Renal cortex interstitium (tissue), 11 donors: ENCODE measurements around the gene INSC. TPM values are rescaled to one million over a fixed set of nuclear protein-coding genes. Genes with fewer than 3 reads are reported as not detected.

ENCODE experiments used
- DNase-seq, 11 donors: peaks; one replicate each; pipeline ENCODE4 v3.0.0-alpha.2; 2013; ENCODE audit warnings: low read depth in 9 of 11, low spot score in 4 of 11; ENCODE audit errors: extremely low read depth in 1 of 11
- polyA plus RNA-seq, 3 donors: library from polyadenylated mRNA; unstranded; fragments of 120-200 nt; gene quantifications; one replicate each; pipeline ENCODE4 v1.2.1, GENCODE V29; 2013; ENCODE audit not compliant: insufficient read length in 3 of 3

INSC gene
- polyA plus RNA-seq, 3 donors = 0.33 to 1.3 (median 0.62) TPM

DNA sequence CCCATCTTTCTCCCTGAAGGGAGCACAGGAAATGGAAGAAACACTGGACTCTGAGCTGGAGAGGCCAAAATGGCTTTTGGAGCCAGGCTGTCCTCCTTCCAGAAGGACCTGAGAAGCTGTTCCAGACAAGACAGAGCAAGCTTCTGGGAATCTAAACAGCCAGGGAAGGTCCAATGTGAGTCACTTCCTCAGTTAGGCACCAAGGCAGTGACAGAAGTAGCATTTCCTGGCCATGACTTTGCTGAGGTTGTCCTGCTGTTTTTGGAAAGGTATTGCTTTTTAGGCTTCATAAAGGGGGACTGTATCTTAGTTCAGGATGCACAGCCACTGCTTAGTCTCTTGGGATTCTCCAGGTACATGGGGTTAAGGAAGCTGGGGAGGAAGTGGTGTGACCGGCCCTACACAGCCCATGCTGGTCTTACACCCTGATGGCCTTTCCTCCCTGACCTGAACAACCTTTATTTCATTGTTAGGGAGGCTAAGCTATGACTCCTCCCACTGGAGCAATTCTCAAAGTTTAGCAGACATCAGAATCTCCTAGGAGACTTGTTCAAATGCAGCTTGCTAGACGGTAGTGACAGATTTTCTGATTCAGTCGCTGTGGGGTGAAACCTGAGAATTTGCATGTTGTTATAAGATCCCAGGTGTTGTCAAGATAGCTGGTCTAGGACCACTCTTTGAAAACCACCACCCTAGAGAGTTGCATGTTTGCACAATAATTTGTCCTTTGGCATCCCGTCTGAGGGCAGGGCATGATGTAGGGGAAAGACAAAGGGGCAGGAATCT lies 6.8 kb upstream of the INSC start:
- no peak for DNase-seq

DNA sequence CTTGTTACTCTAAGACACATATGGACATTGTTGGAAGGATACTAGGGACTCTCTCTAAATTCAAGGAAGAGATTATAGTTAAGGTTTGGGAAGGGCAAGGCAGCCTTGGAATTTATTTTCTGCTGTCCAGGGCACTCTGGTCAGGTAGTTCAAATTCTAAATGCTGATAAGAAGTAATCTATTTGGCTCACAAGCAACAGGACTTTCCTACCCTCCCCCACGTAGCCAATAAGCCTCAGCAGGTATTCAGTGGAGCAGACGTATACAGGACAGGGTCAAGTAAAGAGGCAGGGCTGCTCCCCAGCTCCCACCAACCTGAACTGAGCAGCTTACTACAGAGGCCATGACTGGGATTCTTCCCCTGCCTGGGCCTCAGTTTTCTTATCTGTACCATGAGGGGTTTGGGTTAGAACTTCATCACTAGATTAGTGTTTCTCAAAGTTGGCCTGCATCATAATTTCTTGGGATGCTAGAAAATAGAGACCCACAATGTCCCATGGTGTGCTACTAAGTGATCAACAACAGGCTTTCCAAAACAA lies 6.1 kb upstream of the INSC start:
- DNase-seq = no peak

DNA sequence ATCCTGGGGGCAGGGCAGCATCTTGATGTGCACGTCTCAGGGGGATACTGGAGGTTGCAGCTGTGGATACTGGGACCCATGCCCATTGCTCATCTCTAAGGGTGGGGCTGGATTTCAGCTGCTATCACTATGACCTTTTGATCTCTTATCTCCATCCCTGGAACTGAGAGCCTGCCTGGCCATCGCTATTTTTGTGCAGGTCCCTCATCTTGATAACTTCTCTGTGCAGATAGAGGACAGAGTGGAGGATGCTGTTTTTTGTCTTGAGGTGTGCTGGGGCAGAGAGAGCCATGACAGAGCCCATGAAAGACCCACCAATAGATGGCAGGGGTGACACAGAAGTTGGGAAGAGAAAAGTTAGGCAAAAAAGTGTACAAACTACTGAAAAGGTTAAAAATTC lies 5.1 kb upstream of the INSC start:
- DNase-seq = no peak

DNA sequence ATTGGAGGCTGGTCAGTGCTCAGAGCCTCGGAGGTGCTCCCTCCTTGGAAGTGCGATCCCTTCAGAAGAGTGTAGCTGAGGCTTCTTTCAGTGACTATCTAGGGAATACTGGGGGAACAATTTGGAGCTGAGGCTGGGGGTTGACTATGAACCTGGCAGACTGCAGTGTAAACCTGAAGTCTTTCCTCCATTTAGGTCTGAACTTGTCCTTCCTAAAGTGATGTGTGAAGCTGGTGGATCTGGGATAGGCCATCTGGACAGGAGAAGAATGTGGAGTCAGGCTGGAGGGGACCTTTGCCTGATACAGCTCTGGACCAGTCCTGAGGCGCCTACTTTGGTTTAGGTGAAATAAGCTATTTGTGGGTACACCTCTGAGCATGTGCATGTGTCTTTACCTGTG lies 3.5 kb upstream of the INSC start:
- DNase-seq = no peak

DNA sequence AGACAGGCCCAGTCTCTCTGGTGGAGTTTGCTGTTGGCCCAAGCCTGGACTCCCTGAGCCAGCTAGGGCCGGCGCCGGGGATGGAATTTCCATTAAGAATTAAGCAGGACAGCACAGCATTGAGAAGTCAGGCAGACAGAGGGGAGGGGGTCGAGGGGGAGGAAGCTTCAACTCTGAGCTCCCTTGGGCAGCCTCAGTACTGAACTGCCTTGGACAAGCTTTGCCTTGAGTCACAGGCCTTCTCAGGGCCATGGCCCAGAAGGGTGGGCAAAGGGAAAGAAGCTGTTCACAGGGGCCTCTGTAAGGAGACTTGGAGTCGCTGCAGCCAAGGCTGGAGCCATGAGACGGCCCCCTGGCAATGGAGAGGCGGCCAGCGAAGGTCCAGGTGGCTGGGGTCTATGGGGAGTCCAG lies 2.6 kb upstream of the INSC start:
- DNase-seq = peak in 1 of 11 donors; percentile 3

DNA sequence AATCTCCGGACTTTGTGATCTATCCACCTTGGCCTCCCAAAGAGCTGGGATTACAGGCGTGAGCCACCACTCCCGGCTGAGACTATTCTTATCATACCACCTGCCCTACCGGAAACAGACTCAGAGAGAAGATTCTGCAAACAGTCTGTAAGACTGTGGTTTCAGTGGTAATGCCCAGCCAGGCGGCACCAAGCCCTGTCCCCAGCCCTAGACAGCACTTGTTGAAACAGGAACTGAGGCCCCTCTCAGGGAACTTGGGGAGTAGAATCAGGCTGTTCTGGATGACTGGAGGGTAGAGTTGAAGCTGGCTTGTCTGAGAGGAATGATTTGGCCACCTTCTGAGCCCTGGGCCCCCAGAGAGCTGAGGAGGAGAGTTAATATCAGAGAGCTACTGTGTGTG lies 1.3 kb upstream of the INSC start:
- no peak for DNase-seq

DNA sequence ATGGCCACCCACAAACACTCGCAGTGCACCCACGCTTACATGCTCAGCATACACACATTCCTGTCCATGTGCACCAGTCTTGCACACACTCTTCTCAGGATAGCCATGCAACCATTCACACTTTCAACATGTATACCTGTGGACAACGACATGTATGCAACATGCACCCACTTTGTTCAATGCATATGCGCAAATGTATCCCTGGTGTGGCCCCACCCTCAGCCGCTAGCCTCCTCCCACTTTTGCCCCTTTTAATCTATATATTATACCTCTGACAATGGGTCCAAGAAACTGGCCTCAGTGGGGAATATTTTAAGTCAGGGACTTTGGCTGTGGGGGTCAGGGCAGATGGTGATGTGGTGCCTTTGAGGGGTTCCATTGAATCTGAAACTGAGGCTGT lies 963 bp downstream of the INSC start:
- no peak for DNase-seq

DNA sequence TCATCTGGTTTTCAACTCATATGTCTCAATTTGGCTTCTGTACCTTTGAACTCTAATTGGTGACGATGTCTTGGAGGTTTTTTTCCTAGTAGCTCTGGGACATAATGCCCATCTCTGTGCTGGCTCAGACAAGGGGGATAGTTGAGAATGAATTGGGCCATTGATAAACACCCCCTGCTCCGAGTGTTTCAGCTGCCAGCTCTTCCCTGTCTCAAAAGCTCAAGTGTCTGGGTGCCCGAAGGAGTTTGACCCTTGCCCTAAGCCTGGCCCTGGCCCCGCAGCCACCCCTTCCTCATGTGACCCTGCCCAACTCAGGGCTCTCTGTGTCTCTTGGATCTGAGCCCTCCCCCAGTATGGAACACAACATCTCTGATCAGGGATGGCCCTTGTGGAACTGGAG lies 3.0 kb downstream of the INSC start:
- no peak for DNase-seq

DNA sequence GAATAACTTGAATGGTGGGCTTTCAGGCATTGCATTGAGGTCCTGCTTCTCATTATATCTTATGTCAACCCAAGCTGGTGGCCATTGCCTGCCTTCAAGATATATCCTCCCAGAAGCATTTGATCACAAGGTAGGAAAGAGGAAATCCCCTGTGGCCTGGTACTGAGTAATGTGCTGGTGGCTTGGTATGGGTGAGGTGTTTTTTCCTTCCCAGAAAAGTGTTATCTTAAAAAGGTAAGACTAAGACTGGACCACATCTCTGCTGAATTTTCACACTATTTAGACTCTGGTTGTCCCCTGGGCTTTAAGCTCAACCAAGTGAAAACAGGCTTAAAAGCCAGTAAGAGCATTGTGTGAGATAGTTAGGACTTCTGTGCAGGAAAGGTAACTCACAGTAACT lies 3.7 kb downstream of the INSC start:
- no peak for DNase-seq

DNA sequence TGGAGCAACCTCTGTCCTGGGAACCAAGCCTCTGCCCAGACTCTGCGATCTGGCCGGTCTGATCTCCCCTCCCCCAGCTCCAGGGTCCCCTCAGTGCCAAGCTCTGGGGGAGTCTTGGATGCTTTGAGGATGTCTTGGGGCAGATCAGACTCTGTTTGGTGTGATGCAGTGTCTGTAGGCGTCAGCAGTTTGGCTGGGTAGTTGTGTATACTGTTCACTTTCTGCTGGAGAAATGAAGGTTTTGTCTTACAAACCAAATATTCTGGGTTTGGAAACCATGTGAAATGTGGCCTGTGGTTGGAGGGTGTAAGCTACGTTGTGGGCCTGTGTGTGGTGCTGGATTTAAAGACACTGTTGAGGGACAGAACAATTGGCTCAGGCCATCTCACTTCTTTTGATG lies 4.6 kb downstream of the INSC start:
- DNase-seq = no peak

DNA sequence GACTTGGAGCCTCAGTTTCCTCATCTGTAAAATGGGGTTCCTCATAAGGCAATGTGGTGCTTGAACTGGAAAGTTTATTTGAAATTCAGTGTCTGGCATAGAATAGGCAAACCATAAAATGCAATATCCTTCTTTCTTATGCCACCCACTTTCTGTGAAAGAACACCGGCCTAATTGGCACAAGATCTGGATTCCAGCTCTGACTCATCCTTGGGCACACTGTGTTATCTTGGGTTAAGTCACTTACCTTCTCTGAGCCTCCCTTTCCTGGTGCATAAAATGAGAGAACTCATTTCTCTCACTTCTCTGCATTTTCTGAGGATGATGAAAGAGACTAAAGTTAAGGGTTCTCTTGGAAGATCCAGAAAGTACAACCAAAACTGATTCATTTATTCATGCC lies 5.1 kb downstream of the INSC start:
- no peak for DNase-seq

DNA sequence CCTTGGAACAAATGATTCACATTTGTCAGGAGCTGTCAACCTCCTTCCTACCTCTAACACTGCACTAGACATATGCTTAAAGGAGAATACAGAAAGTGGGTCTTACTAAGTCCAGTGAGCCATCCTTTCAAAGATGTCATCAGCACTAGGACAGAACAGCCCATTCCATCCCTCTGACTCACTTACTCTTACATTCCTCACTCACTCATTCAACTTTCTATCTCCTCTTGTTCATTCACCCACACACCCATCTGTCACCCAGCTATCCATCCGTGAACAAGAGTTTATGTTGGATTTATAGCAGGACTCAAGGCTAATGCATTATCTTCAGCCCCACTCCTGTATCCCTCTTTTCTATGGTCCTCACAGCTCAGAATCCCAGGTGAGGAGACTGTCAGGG lies 9.1 kb downstream of the INSC start:
- DNase-seq = no peak

DNA sequence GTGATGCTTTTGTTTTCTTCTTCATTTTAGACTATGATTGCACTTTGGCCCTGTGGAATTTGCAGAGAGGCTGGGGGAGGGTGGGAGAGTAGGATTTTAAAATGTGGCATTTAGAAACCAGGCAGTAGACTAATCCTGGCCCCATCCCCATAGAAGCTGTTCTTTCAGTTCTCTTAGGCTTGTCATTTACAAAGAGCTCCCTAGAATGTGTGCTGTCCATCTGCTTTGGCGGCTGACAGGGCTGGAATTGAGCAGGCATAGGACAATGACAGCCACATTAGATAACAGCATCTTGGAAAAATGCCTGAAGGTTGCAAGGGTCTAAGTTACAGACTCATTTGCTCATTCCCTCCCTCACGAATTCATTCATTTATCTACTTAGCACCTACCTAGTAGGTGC lies 9.8 kb downstream of the INSC start:
- no peak for DNase-seq

DNA sequence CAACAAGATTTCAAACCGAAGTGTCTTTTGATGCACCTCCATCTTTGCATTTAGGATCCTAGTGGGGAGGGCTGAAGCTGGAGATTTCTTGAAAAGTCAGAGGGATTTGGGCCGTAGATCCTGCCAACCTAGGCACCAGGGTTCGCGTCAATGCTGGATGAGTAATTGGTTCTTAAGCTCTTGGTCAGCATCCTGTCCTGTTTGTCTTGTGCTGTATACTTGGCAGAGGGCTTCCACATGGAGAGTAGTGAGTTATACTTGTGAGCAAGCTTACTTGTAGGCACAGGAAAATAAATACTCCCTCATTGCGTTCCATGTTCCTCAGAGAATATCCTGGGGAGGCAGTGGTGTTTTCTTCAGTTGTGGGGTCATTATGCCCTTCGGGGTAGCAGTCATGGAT lies 12.6 kb downstream of the INSC start:
- DNase-seq = no peak

DNA sequence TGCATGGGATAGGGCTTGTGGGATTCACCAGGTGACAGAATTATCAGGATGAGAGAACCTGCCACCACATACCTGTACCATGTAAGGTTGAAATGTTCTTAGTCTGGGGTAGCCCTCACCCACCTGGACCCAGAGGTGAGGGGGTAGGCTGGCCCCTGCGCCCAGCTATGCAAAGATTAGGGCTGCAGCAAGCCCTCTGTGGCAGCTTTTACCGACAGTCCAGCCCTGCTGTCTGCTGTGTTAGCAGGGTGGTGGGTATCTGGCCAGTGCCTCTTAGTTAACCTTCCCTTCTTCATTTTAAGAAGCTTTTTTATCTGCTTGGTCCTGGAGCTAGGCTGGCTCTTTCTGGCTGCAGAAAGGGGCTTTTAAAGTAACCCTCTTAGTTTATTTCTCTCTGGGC lies 13.9 kb downstream of the INSC start:
- no peak for DNase-seq

DNA sequence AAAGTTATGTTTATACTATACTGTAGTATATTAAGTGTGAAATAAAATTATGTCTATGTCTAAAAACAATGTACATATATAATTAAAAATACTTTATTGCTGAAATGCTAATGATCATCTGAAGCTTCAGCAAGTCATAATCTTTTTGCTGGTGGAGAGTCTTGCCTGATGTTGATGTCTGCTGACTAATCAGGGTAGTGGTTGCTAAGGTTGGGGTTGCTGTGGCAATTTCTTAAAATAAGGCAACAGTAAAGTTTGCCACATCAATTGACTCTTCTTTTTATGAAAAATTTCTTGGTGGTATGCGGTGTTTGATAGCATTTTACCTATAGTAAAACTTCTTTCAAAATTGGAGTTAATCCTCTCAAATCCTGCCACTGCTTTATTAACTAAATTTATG lies 21.4 kb downstream of the INSC start:
- DNase-seq = no peak

DNA sequence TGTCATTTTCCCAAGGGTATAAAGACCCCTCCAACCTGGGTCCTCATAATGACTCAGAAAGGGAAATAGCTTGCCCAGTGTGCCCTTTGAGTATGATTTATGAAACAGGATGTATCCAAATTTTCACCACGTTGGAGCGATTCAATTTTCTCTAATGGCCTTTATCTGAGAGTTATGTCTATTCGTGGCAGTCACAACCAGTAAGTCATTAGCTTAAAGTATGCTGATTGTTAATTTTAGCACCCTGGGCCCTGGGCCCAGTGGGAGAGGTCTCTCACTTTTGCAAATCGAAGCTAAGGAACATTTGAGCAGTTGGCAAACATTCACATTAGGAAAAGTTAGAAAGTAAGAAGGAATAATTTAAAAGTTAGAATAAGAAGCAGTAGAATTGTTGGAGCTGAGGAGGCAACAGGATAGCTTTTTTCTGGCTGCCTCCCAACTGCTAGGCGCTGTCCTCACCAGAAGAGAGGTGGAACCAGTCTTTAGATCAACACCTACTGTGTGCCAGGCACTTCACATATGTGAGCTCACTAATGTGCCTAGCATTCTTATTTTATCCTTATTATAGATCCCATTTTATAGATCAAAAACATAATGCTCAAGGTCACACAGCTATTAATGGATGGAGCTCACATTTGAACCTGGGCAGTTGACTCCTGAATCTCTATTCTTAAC lies 24.5 kb downstream of the INSC start:
- no peak for DNase-seq

DNA sequence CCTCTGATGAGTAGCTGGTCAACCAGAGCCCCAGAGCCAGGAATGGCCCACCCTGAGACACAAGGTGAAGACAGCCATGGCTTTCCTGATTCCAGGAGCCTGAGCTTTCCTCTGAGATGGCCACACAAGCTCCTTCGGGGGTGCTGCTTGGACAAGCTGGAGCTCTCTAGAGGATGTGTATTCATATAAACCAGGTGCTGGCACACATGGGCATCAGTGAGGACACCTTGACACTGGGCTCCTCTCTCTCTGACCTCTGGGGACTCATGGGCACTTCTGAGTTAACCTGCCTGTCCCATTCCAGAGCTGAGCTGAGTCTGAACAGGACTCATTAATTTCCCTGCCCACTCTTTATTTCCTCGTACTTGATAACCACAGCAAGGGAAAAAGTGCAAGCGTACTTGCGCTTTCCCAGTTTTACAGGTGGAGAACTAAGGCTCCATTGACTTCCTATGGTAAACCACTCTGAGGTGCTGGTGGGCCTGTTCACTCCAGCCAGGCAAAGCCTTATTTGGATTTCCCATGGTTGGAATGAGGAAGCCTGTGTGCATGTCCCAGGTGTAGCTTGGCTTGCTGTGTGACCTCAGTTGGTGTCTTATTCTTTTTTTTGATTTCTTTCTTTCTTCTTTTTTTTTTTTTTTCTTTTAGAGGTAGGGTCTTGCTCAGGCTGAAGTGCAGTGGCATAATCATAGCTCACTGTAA lies 25.4 kb downstream of the INSC start:
- DNase-seq = no peak

DNA sequence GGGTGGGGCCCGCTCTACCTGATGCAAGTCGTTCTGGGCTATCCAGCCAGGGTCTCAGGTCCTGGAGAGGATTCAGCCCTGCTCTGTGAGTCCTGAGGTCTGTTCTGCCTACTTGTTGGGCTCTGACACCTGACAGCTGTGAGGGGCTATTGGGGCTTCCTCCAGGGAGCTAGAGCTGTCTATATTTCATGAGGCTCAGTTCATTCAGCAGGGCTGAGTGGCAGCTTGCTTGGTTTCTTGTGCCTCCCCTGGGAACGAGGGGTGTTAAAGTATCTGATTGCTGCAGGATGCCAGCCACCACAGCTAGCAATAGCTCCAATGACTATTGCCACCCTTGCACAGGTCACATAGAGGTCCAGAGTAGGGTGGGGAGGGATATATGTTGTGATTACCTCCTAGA lies 26.7 kb downstream of the INSC start:
- no peak for DNase-seq

DNA sequence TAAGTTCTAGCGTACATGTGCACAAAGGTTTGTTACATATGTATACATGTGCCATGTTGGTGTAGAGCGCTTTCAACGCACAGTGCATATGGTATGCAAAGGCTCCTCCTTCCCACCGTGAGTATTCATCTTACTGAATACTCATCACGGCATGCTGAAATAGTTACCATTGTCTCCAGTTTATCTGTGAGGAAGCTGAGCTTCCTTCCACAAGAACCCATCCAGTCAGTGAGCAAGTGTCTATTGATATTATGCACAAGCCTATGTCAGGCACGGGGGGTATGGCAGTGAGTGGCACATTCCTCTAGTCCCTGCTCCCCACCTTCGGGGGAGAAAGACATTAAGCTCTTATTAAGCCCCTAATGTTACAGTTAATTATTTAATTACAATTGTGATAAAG lies 28.1 kb downstream of the INSC start:
- no peak for DNase-seq
